Sigmoid colon (tissue), 7 donors: ENCODE measurements around the gene LTO1. TPM values are rescaled to one million over a fixed set of nuclear protein-coding genes. Genes with fewer than 3 reads are reported as not detected.

Source experiments
- DNase-seq: peaks from one replicate; pipeline ENCODE4 v3.0.0-alpha.2; 2019
- H3K27ac ChIP-seq, 4 donors: fragments of 200-600 bp; sonication (generic); one replicate each; pipeline ENCODE4 v1.5.1; 2016 to 2019; ENCODE audit warnings: mild to moderate bottlenecking in 1 of 4
- H3K27me3 ChIP-seq, 3 donors: fragments of 200-600 bp; sonication (generic); one replicate each; pipeline ENCODE4 v1.5.1; 2019; ENCODE audit warnings: mild to moderate bottlenecking in 1 of 3
- H3K36me3 ChIP-seq, 4 donors: fragments of 200-600 bp; sonication (generic); one replicate each; pipeline ENCODE4 v1.5.1; 2016 to 2019
- H3K4me1 ChIP-seq, 4 donors: fragments of 200-600 bp; sonication (generic); one replicate each; pipeline ENCODE4 v1.5.1; 2017 to 2019
- H3K4me3 ChIP-seq, 4 donors: fragments of 200-600 bp; sonication (generic); one replicate each; pipeline ENCODE4 v1.5.1; 2017 to 2019; ENCODE audit warnings: mild to moderate bottlenecking in 2 of 4, moderate library complexity in 1 of 4
- H3K9me3 ChIP-seq, 4 donors: fragments of 200-600 bp in 3 of 4; sonication (generic) in 3 of 4; one replicate each; pipeline versions ENCODE4 v1.5.1 to v1.6.1; 2013 to 2019
- CTCF ChIP-seq, 4 experiments: fragments of 450-650 bp in 3 of 4; fragments of 200-600 bp in 1 of 4; IDR thresholded peaks; one replicate each; pipeline ENCODE4 v1.5.1; 2016 to 2019; ENCODE audit warnings: antibody characterized with exemption in 4 of 4, mild to moderate bottlenecking in 3 of 4, moderate library complexity in 2 of 4
- EP300 ChIP-seq, 4 donors: sonication (generic); formaldehyde crosslinking; IDR thresholded peaks; one replicate each; pipeline ENCODE4 v1.6.1; 2017; ENCODE audit warnings: antibody characterized with exemption in 4 of 4
- POLR2A ChIP-seq, 2 donors: fragments of 450-650 bp; IDR thresholded peaks; one replicate each; pipeline ENCODE4 v1.6.1; 2016; ENCODE audit warnings: antibody characterized with exemption in 2 of 2, mild to moderate bottlenecking in 2 of 2, moderate library complexity in 2 of 2
- POLR2AphosphoS5 ChIP-seq, 4 donors: sonication (generic); formaldehyde crosslinking; IDR thresholded peaks; one replicate each; pipeline ENCODE4 v1.6.1; 2017; ENCODE audit warnings: antibody characterized with exemption in 4 of 4
- WGBS, 2 donors: extraction: QIAGEN DNeasy Blood & Tissue Kit; methylation state at CpG; one replicate each; pipeline ENCODE4 v1.1.7; 2013; 5-methylcytosine and 5-hydroxymethylcytosine counted together
- intact Hi-C: fragments of 100-400 bp; cut with DNase I; formaldehyde crosslinking; loops from one replicate; pipeline ENCODE4 v1.15.1; 2023
- polyA plus RNA-seq, 3 donors: library from polyadenylated mRNA; stranded (reverse); fragments of 200-250 nt; gene quantifications; one replicate each; pipeline ENCODE4 v1.2.3, GENCODE V29; 2013
- total RNA-seq, 4 donors: library from RNA; depleted of rRNA; stranded (reverse); fragments of >200 nt; gene quantifications; one replicate each; pipeline ENCODE4 v1.1.0, GENCODE V29; 2016
- donor health status: healthy with polysubstance abuse.
- donor health status: Bipolar disorder and iron deficiency.
- donor health status: healthy.

LTO1 gene
- total and polyA plus RNA-seq, 7 donors = 12.0 to 42.9 (median 20.2) TPM

GRCh38 chr11:69705351-69705811 lies 30.2 kb upstream of the LTO1 start:
- DNase-seq = no peak
- no peaks in the 10 kb centered on the region for H3K9me3 ChIP-seq
- intact Hi-C loops = no loop called here
- peaks cover 0 to 25% (median 18%) of the 10 kb centered on the region in 4 donors for H3K4me1 ChIP-seq
- H3K4me3 ChIP-seq = no peak overlapping the region
- no peaks in the 10 kb centered on the region for H3K36me3 ChIP-seq
- WGBS, 2 donors = 6 to 15% methylated on average over 18 of the region's 18 CpGs
- H3K27me3 ChIP-seq = peaks cover 38 to 80% (median 64%) of the 10 kb centered on the region in 3 donors
- H3K27ac ChIP-seq = no peak overlapping the region
- no peak for TF ChIP-seq CTCF (IDR thresholded peaks at IDR 0.05)
- TF ChIP-seq POLR2A (IDR thresholded peaks at IDR 0.05) = no peak
- TF ChIP-seq POLR2AphosphoS5 (IDR thresholded peaks at IDR 0.05) = no peak
- TF ChIP-seq EP300 (IDR thresholded peaks at IDR 0.05) = no peak

GRCh38 chr11:69704508-69705253 lies 29.5 kb upstream of the LTO1 start:
- H3K27me3 ChIP-seq = peaks cover 38 to 79% (median 65%) of the 10 kb centered on the region in 3 donors
- intact Hi-C loops = no loop called here
- 7 to 9% methylated on average over 63 of the region's 63 CpGs for WGBS, 2 donors
- no peak for DNase-seq
- peak in 1 of 4 experiments; percentile 25 for TF ChIP-seq CTCF (IDR thresholded peaks at IDR 0.05)
- no peak for TF ChIP-seq EP300 (IDR thresholded peaks at IDR 0.05)
- peak overlapping the region in 2 of 4 donors; percentile 20 to 21 for H3K4me3 ChIP-seq
- H3K9me3 ChIP-seq = no peaks in the 10 kb centered on the region
- peaks cover 0 to 25% (median 18%) of the 10 kb centered on the region in 4 donors for H3K4me1 ChIP-seq
- no peaks in the 10 kb centered on the region for H3K36me3 ChIP-seq
- H3K27ac ChIP-seq = no peak overlapping the region

- peaks cover 0 to 25% (median 18%) of the 10 kb centered on the region in 4 donors for H3K4me1 ChIP-seq
- peaks cover 38 to 79% (median 65%) of the 10 kb centered on the region in 3 donors for H3K27me3 ChIP-seq
- no peak for DNase-seq
- TF ChIP-seq POLR2A (IDR thresholded peaks at IDR 0.05) (no peak), EP300 (IDR thresholded peaks at IDR 0.05) (no peak), CTCF (IDR thresholded peaks at IDR 0.05) (no peak), POLR2AphosphoS5 (IDR thresholded peaks at IDR 0.05) (no peak)
- H3K36me3 ChIP-seq = no peaks in the 10 kb centered on the region
- H3K4me3 ChIP-seq = peak within 1 kb of the TSS in 2 of 4 donors; percentile 20 to 21
- intact Hi-C loops = no loop called here
- H3K9me3 ChIP-seq = no peaks in the 10 kb centered on the region
- WGBS, 2 donors = 1 to 2% methylated on average over 67 of the region's 67 CpGs
- H3K27ac ChIP-seq = no peak within 1 kb of the TSS
These were observed 28.8 kb upstream of the LTO1 start, which contains the start of gene FGF19 for GRCh38 chr11:69703768-69704507. Gene FGF19 (minus strand): TSS chr11:69704022. CDS start chr11:69703876, 146 bp downstream.

GRCh38 chr11:69703453-69703767 lies 28.3 kb upstream of the LTO1 start:
- Histone ChIP-seq H3K9me3 (no peaks in the 10 kb centered on the region), H3K27me3 (peaks cover 38 to 84% (median 65%) of the 10 kb centered on the region in 3 donors), H3K27ac (no peak overlapping the region), H3K4me3 (no peak overlapping the region), H3K4me1 (peaks cover 0 to 25% (median 18%) of the 10 kb centered on the region in 4 donors), H3K36me3 (no peaks in the 10 kb centered on the region)
- DNase-seq = no peak
- intact Hi-C loops = no loop called here
- TF ChIP-seq POLR2A (IDR thresholded peaks at IDR 0.05) (no peak), EP300 (IDR thresholded peaks at IDR 0.05) (no peak), POLR2AphosphoS5 (IDR thresholded peaks at IDR 0.05) (no peak), CTCF (IDR thresholded peaks at IDR 0.05) (no peak)
- 4 to 5% methylated on average over 34 of the region's 34 CpGs for WGBS, 2 donors
